Sciatic nerve (tissue), 2 donors: ENCODE data around the gene CAMK1D. TPM values are rescaled to one million over a fixed set of nuclear protein-coding genes. Genes with fewer than 3 reads are reported as not detected.

Experiments
- ATAC-seq: fragments of 200-7000 bp; cut with Tn5 transposase; one replicate; pipeline ENCODE4 v1.9.1; 2020; ENCODE audit warnings: mild to moderate bottlenecking, moderate library complexity
- DNase-seq: peaks from one replicate; pipeline ENCODE4 v3.0.0-alpha.2; 2020; ENCODE audit warnings: low spot score
- intact Hi-C: fragments of 100-400 bp; cut with DNase I; formaldehyde crosslinking; loops from one replicate; pipeline ENCODE4 v1.14.2; 2022
- microRNA-seq: library from miRNA; unstranded; fragments of <30 nt; microRNA quantifications from one replicate; pipeline ENCODE4 v1.2.0, GENCODE V29; 2020
- total RNA-seq: library from RNA; stranded (reverse); fragmentation: NEBNext Ultra II Directional; extraction: Animal tissue kit (Norgen Biotek cat#: 25700); gene quantifications from one replicate; pipeline ENCODE4 v1.2.1, GENCODE V29; 2021
- donor health status: DM: no; HTN: no; CAD: no.
- donor health status: DM: no; HTN: no; CAD: no.

Gene CAMK1D
- total RNA-seq, 1 donor from 2014 or later, result 27.1 TPM

DNA sequence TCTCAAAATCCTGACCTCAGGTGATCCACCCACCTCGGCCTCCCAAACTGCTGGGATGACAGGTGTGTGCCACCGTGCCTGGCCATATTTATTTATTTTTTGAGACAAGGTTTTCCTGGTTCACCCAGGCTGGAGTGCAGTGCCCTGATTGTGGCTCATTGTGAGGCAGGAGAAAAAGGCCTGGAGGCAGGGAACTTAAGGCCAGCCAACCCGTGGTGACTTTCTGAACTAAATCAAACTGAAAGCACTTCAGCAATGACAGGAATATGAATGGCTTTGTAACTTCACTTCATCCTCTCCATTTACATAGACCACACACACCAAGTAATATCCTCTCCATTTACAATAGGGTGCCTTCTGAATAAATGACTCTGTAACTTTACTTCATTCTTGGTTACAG is 527.8 kb downstream of the CAMK1D start:
- DNase-seq (no peak), ATAC-seq (no peak)

DNA sequence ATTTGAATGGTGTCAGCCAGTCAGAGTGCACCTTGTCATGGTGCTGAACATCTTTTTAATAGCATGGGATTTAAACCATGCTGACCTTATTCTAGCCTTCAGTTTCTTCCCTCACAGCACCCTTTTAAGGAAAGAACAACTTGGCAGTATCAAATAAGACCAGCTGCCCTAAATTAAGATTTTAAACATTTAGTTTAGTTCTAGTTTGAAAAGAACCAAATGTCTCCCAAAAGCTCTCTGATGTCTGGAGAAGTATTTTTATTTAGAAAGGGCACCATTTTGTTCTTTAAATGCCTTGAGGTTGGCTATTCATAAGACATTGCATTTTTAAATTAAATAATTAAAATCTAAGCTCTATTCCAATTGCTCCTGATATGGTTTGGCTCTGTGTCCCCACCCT is 531.1 kb downstream of the CAMK1D start:
- DNase-seq (no peak), ATAC-seq (no peak)
- intact Hi-C loops, result no loop called here

More for the DNA sequence above, 527.8 kb downstream of the CAMK1D start:
- intact Hi-C loops, result no loop called here

DNA sequence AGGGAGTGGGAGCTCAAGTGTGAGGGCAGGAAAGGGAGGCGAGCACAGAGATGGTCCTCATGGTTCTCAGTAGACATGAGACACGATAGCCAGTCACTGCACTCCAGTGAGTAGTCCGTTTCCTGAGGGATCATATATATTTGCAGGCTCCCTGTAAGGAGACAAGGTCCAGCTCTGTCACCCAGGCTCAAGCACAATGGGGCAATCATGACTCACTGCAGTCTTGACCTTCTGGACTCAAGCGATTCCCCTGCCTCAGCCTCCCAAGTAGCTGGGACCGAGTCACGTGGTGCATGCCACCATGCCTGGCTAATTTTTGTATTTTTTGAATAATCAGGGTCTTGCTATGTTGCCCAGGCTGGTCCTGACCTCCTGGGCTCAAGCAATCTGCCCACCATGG is 535.5 kb downstream of the CAMK1D start:
- DNase-seq (no peak), ATAC-seq (no peak)
- intact Hi-C loops, result no loop called here

Small RNA genes within 50 kb of the gene (microRNA-seq; reads per million reads assigned to microRNA genes)
- gene MIR4480 (not detected), gene MIR4481 (not detected), gene MIR548Q (not detected)

Other genes starting within 250 kb of the CAMK1D start
- 18.3 TPM for gene SEC61A2, start 219.9 kb upstream of the CAMK1D start, total RNA-seq
- gene NUDT5, start 153.7 kb upstream of the CAMK1D start, total RNA-seq, result 36.2 TPM
- gene CDC123, start 153.4 kb upstream of the CAMK1D start, total RNA-seq, result 42.2 TPM